Endodermal cell (in vitro differentiated cells): ENCODE measurements around the gene NAA20. TPM values are rescaled to one million over a fixed set of nuclear protein-coding genes. Genes with fewer than 3 reads are reported as not detected.

ENCODE experiments used
- DNase-seq: peaks from one replicate; pipeline ENCODE4 v3.0.0-alpha.2; 2017
- H3K27ac ChIP-seq: 2 replicates; pipeline ENCODE4 v1.5.1; 2013; ENCODE audit warnings: mild to moderate bottlenecking, low read depth, low read length, moderate library complexity
- H3K27me3 ChIP-seq: 2 replicates; pipeline ENCODE4 v1.6.1; 2013; ENCODE audit warnings: mild to moderate bottlenecking, low read length, moderate library complexity; ENCODE audit not compliant: insufficient read depth, control insufficient read depth, poor library complexity, severe bottlenecking
- H3K36me3 ChIP-seq: 2 replicates; pipeline ENCODE4 v1.7.0; 2013; ENCODE audit warnings: mild to moderate bottlenecking, low read length, moderate library complexity; ENCODE audit not compliant: control insufficient read depth, insufficient read depth
- H3K4me1 ChIP-seq: one replicate; pipeline ENCODE4 v1.7.0; 2013; ENCODE audit warnings: low read length; ENCODE audit not compliant: control insufficient read depth, insufficient read depth
- H3K4me3 ChIP-seq: 2 replicates; pipeline ENCODE4 v1.5.1; 2013; ENCODE audit warnings: mild to moderate bottlenecking, low read length, moderate library complexity
- H3K9ac ChIP-seq: 2 replicates; pipeline ENCODE4 v1.6.1; 2013; ENCODE audit warnings: mild to moderate bottlenecking, low read length, moderate library complexity; ENCODE audit not compliant: poor library complexity, severe bottlenecking; ENCODE audit errors: extremely low read depth
- H3K9me3 ChIP-seq: 2 replicates; pipeline ENCODE4 v1.6.1; 2013; ENCODE audit warnings: mild to moderate bottlenecking, low read length, moderate library complexity; ENCODE audit not compliant: control insufficient read depth
- H3K27ac Mint-ChIP-seq: 2 replicates; pipeline ENCODE4 v1.8.0; 2020; ENCODE audit warnings: mixed read lengths
- H3K27me3 Mint-ChIP-seq: 2 replicates; pipeline ENCODE4 v1.8.0; 2021; ENCODE audit warnings: mild to moderate bottlenecking, mixed read lengths; ENCODE audit not compliant: insufficient read depth
- H3K36me3 Mint-ChIP-seq: 2 replicates; pipeline ENCODE4 v1.8.0; 2020; ENCODE audit warnings: low read depth, mixed read lengths
- H3K4me1 Mint-ChIP-seq: 2 replicates; pipeline ENCODE4 v1.8.0; 2020; ENCODE audit warnings: mixed read lengths
- H3K4me3 Mint-ChIP-seq: 2 replicates; pipeline ENCODE4 v1.8.0; 2020; ENCODE audit warnings: mild to moderate bottlenecking, moderate library complexity, mixed read lengths
- H3K9me3 Mint-ChIP-seq: 2 replicates; pipeline ENCODE4 v1.8.0; 2020; ENCODE audit warnings: mild to moderate bottlenecking, mixed read lengths
- CTCF ChIP-seq: fragments of 200-600 bp; sonication (generic); conservative IDR thresholded peaks from 2 replicates; pipeline ENCODE4 v1.5.0; 2021; ENCODE audit warnings: antibody characterized with exemption, mild to moderate bottlenecking
- WGBS, 2 experiments: methylation state at CpG; one replicate each; pipeline versions ENCODE4 v1.1.5 to v1.1.7; 2013; ENCODE audit warnings: missing lambda C conversion rate in 2 of 2, mixed read lengths in 1 of 2; ENCODE audit not compliant: insufficient coverage in 1 of 2, insufficient read length in 1 of 2; 5-methylcytosine and 5-hydroxymethylcytosine counted together
- total RNA-seq, 2 donors: library from RNA; stranded (reverse); fragmentation: NEBNext Ultra II Directional in 1 of 2; extraction: Animal tissue kit (Norgen Biotek cat#: 25700) in 1 of 2; gene quantifications; 2 replicates in 1 of 2; 3 replicates in 1 of 2; pipeline ENCODE4 v1.2.1, GENCODE V29; 2021

The NAA20 gene
- total RNA-seq, 2 donors from 2014 or later, result 35.1 to 39.4 TPM

GRCh38 chr20:19990850-19991249, 26.3 kb upstream of the NAA20 start:
- H3K27me3 Mint-ChIP-seq, result no peaks in the 10 kb centered on the region
- Histone ChIP-seq H3K4me1 (peaks cover 2% of the 10 kb centered on the region), H3K9ac (no peak overlapping the region), H3K27me3 (no peaks in the 10 kb centered on the region), H3K27ac (no peak overlapping the region), H3K9me3 (no peaks in the 10 kb centered on the region), H3K4me3 (no peak overlapping the region), H3K36me3 (no peaks in the 10 kb centered on the region)
- no peaks in the 10 kb centered on the region for H3K9me3 Mint-ChIP-seq
- no peaks in the 10 kb centered on the region for H3K36me3 Mint-ChIP-seq
- peaks cover 12% of the 10 kb centered on the region for H3K4me1 Mint-ChIP-seq
- WGBS, 2 experiments, result 91 to 100% methylated on average over 4 to 5 of the region's 5 CpGs
- no peak overlapping the region for H3K4me3 Mint-ChIP-seq
- no peak overlapping the region for H3K27ac Mint-ChIP-seq
- DNase-seq, result no peak
- TF ChIP-seq CTCF, result no peak

- no peak overlapping the region for H3K4me3 Mint-ChIP-seq
- peaks cover 2% of the 10 kb centered on the region for H3K4me1 ChIP-seq
- H3K4me3 ChIP-seq, result no peak overlapping the region
- no peaks in the 10 kb centered on the region for H3K36me3 ChIP-seq
- no peaks in the 10 kb centered on the region for H3K9me3 Mint-ChIP-seq
- no peak overlapping the region for H3K27ac ChIP-seq
- WGBS, 2 experiments, result 94 to 100% methylated on average over 1 of the region's 1 CpG
- no peaks in the 10 kb centered on the region for H3K27me3 Mint-ChIP-seq
- no peaks in the 10 kb centered on the region for H3K9me3 ChIP-seq
- H3K4me1 Mint-ChIP-seq, result peaks cover 12% of the 10 kb centered on the region
- no peaks in the 10 kb centered on the region for H3K36me3 Mint-ChIP-seq
- no peak for TF ChIP-seq CTCF
- no peak overlapping the region for H3K27ac Mint-ChIP-seq
- no peak for DNase-seq
- H3K9ac ChIP-seq, result no peak overlapping the region
- H3K27me3 ChIP-seq, result no peaks in the 10 kb centered on the region
Measured at GRCh38 chr20:19991308-19991707, 25.9 kb upstream of the NAA20 start.

- Mint-ChIP-seq H3K4me1 (peaks cover 12% of the 10 kb centered on the region), H3K9me3 (no peaks in the 10 kb centered on the region), H3K27ac (no peak overlapping the region), H3K27me3 (no peaks in the 10 kb centered on the region), H3K36me3 (no peaks in the 10 kb centered on the region), H3K4me3 (no peak overlapping the region)
- Histone ChIP-seq H3K27me3 (no peaks in the 10 kb centered on the region), H3K4me1 (peaks cover 2% of the 10 kb centered on the region), H3K36me3 (no peaks in the 10 kb centered on the region), H3K4me3 (no peak overlapping the region), H3K27ac (no peak overlapping the region), H3K9ac (no peak overlapping the region), H3K9me3 (no peaks in the 10 kb centered on the region)
- no peak for DNase-seq
- 100% methylated on average over 1 of the region's 2 CpGs for whole genome bisulfite sequencing, 2 experiments
- no peak for TF ChIP-seq CTCF
Measured at GRCh38 chr20:19991854-19992253, 25.3 kb upstream of the NAA20 start.
